Psoas muscle (tissue), 8 donors: ENCODE measurements around the gene LRRC8D. TPM values are rescaled to one million over a fixed set of nuclear protein-coding genes. Genes with fewer than 3 reads are reported as not detected.

ENCODE experiments used
- ATAC-seq, 4 donors: fragments of 200-7000 bp; cut with Tn5 transposase; one replicate each; pipeline ENCODE4 v1.9.1; 2020; ENCODE audit warnings: moderate library complexity in 3 of 4, mild to moderate bottlenecking in 2 of 4
- DNase-seq, 2 donors: peaks; one replicate each; pipeline ENCODE4 v3.0.0-alpha.2; 2020
- H3K27ac ChIP-seq: fragments of 200-600 bp; one replicate; pipeline ENCODE4 v1.8.0; 2022
- H3K27me3 ChIP-seq, 3 donors: fragments of 200-600 bp in 1 of 3; one replicate each; pipeline versions ENCODE4 v1.6.1 to v1.8.0; 2013 to 2022; ENCODE audit warnings: low read length in 2 of 3, mild to moderate bottlenecking in 2 of 3, moderate library complexity in 1 of 3; ENCODE audit not compliant: insufficient read depth in 3 of 3
- H3K36me3 ChIP-seq, 2 donors: fragments of 200-600 bp in 1 of 2; one replicate each; pipeline versions ENCODE4 v1.6.1 to v1.8.0; 2013 to 2022; ENCODE audit warnings: low read depth in 1 of 2, mild to moderate bottlenecking in 1 of 2, moderate library complexity in 1 of 2; ENCODE audit not compliant: insufficient read depth in 1 of 2
- H3K4me1 ChIP-seq: fragments of 200-600 bp; one replicate; pipeline ENCODE4 v1.8.0; 2022
- H3K4me3 ChIP-seq: fragments of 200-600 bp; one replicate; pipeline ENCODE4 v1.8.0; 2022; ENCODE audit warnings: mild to moderate bottlenecking
- H3K9me3 ChIP-seq: fragments of 200-600 bp; one replicate; pipeline ENCODE4 v1.8.0; 2022
- CTCF ChIP-seq: fragments of 200-600 bp; IDR thresholded peaks from one replicate; pipeline ENCODE4 v1.8.0; 2022; ENCODE audit warnings: antibody characterized with exemption
- WGBS, 3 donors: extraction: QIAGEN DNeasy Blood & Tissue Kit; methylation state at CpG; one replicate each; pipeline versions ENCODE4 v1.1.6 to v1.1.7; 2013; 5-methylcytosine and 5-hydroxymethylcytosine counted together
- intact Hi-C, 2 donors: fragments of 100-400 bp; cut with DNase I; formaldehyde crosslinking; loops; one replicate each; pipeline versions ENCODE4 v1.11.0 to v1.14.2; 2022
- polyA plus RNA-seq, 3 donors: library from polyadenylated mRNA; stranded (reverse); fragments of 200-250 nt; gene quantifications; one replicate each; pipeline ENCODE4 v1.2.3, GENCODE V29; 2013
- total RNA-seq, 4 donors: library from RNA; stranded (reverse); fragmentation: NEBNext Ultra II Directional in 2 of 4; extraction: Animal tissue kit (Norgen Biotek cat#: 25700) in 2 of 4; gene quantifications; one replicate each; pipeline versions ENCODE4 v1.2.1 to v1.2.4, GENCODE V29; 2021 to 2023
- donor health status: healthy with polysubstance abuse.
- donor health status: DM: no; HTN: no; CAD: no; lungs with moderate emphysema.
- donor health status: Bipolar disorder and iron deficiency.
- donor health status: healthy.
- donor health status: DM: yes; HTN: yes; CAD: no.
- donor health status: DM: no; HTN: no; CAD: no.
- donor health status: DM: no; HTN: no; CAD: no.
- donor health status: DM: yes; HTN: yes; CAD: no.

Gene LRRC8D
- total and polyA plus RNA-seq, 7 donors, result 3.5 to 7.1 (median 5.6) TPM

DNA sequence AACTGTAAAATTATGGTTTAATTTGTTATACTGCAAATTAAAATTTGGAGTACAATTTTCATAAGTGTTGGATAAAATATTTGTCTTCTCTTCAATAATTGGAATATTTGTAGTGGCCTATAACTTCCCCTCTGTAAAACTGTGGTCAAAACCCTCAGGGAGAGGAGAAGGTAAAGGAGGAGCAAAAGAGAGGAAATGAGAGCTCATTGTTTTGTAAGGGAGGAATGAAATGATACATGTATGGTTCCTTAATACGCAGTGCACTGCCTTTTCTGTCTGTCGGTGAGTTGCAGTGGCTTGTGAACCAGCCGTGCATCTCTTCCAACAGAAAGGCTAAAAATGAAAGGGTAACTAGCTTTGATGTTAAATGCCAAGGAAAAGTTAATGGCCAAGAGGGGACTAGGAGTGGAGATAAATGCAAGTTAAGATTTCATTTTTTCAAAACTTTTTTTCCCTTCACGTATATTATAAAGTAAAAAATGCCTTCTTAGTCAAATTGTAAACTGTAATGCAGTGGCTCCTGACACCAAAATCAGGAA, 26.4 kb downstream of the LRRC8D start:
- no peak overlapping the region for H3K27ac ChIP-seq
- ATAC-seq (no peak), DNase-seq (no peak)
- WGBS, 3 donors, result 56 to 67% (median 63%) methylated on average over 4 of the region's 4 CpGs
- no peak for TF ChIP-seq CTCF
- H3K4me3 ChIP-seq, result no peak overlapping the region
- H3K27me3 ChIP-seq, result no peaks in the 10 kb centered on the region
- peaks cover 11% of the 10 kb centered on the region for H3K4me1 ChIP-seq
- intact Hi-C loops, result loop anchor here (10.0 kb wide), 2 partner anchors 68 to 138 kb away; no protein-coding TSS in a partner anchor
- H3K36me3 ChIP-seq, result peaks cover 4 to 17% of the 10 kb centered on the region in 2 donors
- H3K9me3 ChIP-seq, result no peaks in the 10 kb centered on the region

DNA sequence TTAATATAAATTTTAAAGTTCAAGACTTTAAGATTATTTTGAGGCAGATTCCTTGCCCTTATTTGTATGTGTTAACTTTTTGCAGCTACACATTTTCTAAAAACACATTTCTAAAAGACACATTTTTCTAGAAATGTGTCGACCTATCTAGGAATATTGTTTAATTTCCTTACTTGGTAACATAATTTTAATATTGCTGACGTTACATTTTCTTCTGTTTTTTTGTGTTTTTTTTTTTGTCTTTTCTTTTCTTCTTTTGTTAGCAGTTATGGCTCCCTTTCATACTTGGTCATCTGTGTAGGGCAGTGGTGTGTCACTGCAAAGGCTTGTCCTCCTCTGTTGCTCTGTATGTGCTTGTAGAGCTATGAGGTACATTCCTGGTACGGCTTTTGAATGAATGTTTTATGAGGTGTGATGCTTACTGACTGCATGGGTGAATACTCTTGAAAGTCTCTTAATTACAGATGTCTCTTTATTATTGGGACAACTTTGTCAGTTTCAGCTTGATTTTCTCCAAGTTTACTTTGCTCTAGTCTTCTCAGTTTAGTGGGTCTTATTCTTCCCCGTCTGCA, 30.1 kb downstream of the LRRC8D start:
- Histone ChIP-seq H3K27me3 (no peaks in the 10 kb centered on the region), H3K27ac (no peak overlapping the region), H3K9me3 (no peaks in the 10 kb centered on the region), H3K36me3 (peaks cover 4 to 17% of the 10 kb centered on the region in 2 donors), H3K4me1 (no peaks in the 10 kb centered on the region), H3K4me3 (no peak overlapping the region)
- 93 to 95% (median 95%) methylated on average over 4 of the region's 4 CpGs for WGBS, 3 donors
- TF ChIP-seq CTCF, result no peak
- intact Hi-C loops, result no loop called here
- ATAC-seq (no peak), DNase-seq (no peak)

GRCh38 chr1:89854140-89854539, 33.3 kb downstream of the LRRC8D start:
- DNase-seq (no peak), ATAC-seq (no peak)
- no peaks in the 10 kb centered on the region for H3K9me3 ChIP-seq
- no peaks in the 10 kb centered on the region for H3K27me3 ChIP-seq
- H3K36me3 ChIP-seq, result no peaks in the 10 kb centered on the region
- H3K4me3 ChIP-seq, result no peak overlapping the region
- no peak overlapping the region for H3K27ac ChIP-seq
- no peak for TF ChIP-seq CTCF
- no peaks in the 10 kb centered on the region for H3K4me1 ChIP-seq
- intact Hi-C loops, result no loop called here
- 67 to 100% (median 98%) methylated on average over 2 of the region's 2 CpGs for WGBS, 3 donors

- no peak overlapping the region for H3K27ac ChIP-seq
- H3K4me1 ChIP-seq, result no peaks in the 10 kb centered on the region
- TF ChIP-seq CTCF, result no peak
- DNase-seq, result no peak
- no peaks in the 10 kb centered on the region for H3K36me3 ChIP-seq
- H3K27me3 ChIP-seq, result no peaks in the 10 kb centered on the region
- no peak overlapping the region for H3K4me3 ChIP-seq
- 57 to 72% (median 67%) methylated on average over 2 of the region's 2 CpGs for WGBS, 3 donors
- no peak for ATAC-seq
- intact Hi-C loops, result no loop called here
- H3K9me3 ChIP-seq, result no peaks in the 10 kb centered on the region
Observed at GRCh38 chr1:89855413-89856123, 34.7 kb downstream of the LRRC8D start.
